HG02759 (cell line): ENCODE measurements around the gene ZGPAT.
A peak's percentile ranks its signal among the peaks of the same experiment; 100 is the strongest.
"Not testable (repeated sequence)": the region's sequence is repeated elsewhere in the genome, so short reads cannot be mapped to it uniquely, and the experiment has no call there.

ENCODE experiments used
- ATAC-seq: cut with Tn5 transposase; IDR thresholded peaks from one replicate; pipeline ENCODE4 v1.9.1; 2021; ENCODE audit warnings: mild to moderate bottlenecking, moderate library complexity; ENCODE audit not compliant: unreplicated experiment

Gene ZGPAT, protein sequence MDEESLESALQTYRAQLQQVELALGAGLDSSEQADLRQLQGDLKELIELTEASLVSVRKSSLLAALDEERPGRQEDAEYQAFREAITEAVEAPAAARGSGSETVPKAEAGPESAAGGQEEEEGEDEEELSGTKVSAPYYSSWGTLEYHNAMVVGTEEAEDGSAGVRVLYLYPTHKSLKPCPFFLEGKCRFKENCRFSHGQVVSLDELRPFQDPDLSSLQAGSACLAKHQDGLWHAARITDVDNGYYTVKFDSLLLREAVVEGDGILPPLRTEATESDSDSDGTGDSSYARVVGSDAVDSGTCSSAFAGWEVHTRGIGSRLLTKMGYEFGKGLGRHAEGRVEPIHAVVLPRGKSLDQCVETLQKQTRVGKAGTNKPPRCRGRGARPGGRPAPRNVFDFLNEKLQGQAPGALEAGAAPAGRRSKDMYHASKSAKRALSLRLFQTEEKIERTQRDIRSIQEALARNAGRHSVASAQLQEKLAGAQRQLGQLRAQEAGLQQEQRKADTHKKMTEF

DNA sequence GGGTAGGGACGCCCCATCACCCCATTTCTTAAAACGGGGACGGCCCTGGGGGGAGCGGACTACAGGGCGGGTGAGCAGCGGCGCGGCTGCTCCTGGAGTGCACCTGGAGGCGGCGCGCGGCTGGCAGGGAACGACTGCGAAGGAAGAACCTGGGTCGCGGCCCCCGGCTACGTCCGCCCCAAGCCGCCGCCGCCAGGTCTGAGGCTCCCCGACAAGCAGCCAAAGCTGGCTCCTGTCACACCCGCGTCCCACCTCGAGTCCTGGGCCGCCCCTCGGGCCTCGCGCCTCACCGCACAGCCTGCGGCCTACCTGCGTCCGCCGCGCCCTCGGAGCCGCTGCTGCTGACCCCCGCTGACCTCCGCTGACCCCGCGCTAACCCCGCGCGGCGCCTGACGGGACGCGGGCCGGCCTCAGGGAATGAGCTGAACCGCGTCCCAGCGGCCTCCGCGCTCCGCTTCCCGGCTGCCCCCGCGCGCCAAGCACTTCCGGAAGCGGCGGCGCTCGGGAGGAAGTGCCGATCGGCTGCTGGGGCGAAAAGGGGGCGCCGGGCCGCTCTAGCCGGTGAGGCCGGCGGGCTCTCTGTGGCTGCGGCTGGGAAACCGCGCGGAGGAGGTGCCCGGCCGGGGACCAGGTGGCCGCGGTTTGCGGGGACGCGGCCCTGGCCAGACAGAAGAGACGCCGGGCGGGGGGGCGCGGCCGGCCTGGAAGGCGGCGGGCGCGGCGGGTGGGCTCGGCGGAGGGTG lies at the start of gene ZGPAT, which contains the start of gene ARFRP1:
ZGPAT (plus strand) TSS at position 482 of the 743 bp plus-strand sequence. CDS start 542 bp downstream, outside the sequence.
ARFRP1 (minus strand) TSS at position 419 of the 743 bp plus-strand sequence. CDS start 885 bp downstream, outside the sequence.
- peak; percentile 76 for ATAC-seq

DNA sequence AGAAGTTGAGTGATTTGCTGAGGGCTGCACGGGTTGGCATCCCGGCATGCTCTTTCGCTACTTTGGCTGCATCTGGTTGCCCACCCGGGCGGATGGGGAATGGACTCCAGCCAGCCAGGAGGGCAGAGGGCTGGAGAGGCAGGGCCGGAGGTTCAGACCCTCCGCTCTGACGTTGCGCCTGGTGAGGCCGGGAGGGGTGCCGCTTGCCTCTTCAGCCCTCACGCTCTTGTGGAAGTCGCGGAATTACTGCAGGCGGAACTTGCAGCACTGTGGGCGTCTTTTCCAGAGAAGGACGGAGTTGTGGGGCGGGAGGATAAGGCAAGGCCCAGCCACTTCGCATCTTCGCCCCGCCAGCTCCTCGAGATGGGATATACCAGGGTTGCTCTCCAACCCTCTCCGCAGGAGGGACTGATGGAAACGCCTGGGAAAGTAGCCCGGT lies 49.1 kb upstream of the ZGPAT start:
- ATAC-seq: peak; percentile 29

DNA sequence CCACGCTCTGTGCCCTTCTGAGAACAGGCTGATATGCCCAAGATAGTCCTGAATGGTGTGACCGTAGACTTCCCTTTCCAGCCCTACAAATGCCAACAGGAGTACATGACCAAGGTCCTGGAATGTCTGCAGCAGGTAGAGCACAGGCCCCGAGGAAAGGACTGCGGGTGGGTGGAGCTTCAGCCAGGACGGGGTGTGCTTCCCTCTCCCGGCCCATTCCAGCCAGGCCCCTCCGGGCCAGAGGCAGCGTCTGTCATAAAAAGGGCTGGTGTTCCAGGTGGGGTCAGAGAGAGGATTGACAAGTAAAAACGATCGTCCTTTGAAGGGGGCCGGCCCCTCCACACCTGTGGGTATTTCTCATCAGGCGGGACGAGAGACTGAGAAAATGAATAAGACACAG lies 48.5 kb upstream of the ZGPAT start:
- no peak for ATAC-seq

DNA sequence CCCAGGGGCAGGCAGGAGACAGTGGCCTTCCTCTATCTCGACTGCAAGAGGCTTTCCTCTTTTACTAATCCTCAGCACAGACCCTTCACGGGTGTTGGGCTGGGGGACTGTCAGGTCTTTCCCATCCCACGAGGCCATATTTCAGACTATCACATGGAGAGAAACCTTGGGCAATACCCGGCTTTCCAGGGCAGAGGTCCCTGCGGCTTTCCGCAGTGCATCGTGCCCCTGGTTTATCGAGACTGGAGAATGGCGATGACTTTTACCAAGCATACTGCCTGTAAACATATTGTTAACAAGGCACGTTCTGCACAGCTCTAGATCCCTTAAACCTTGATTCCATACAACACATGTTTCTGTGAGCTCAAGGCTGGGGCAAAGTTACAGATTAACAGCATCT lies 47.7 kb upstream of the ZGPAT start:
- not testable (repeated sequence) for ATAC-seq

DNA sequence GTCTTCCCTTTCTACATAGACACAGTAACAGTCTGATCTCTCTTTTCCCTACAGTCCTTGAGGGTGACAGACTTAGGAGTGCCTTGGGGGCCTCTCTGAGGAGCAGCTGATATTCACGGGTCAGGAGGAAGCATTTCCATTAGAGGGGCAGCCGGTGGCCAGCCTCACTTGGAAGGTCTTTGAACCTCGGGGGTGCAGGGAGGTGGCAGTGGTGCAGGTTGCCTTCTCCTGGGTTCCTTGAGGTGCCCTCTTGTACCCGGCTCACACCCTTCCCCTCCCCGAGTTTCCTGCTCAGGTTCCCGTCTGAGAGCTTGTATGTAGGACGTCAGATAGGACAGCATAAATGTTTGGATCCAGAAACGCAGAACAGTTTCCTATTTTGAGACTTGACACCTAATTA lies 47.2 kb upstream of the ZGPAT start:
- no peak for ATAC-seq

DNA sequence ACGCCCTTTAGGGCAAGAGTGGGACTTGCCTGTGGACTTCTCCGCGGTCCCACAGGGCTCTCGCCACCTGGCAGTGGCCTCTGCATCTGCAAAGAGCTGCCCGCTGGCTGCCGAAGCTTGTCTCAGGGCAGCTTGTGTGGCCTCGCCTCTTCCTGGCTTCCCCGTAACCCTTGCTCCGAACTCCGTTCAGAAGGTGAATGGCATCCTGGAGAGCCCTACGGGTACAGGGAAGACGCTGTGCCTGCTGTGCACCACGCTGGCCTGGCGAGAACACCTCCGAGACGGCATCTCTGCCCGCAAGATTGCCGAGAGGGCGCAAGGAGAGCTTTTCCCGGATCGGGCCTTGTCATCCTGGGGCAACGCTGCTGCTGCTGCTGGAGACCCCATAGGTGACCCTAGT lies 46.7 kb upstream of the ZGPAT start:
- no peak for ATAC-seq

DNA sequence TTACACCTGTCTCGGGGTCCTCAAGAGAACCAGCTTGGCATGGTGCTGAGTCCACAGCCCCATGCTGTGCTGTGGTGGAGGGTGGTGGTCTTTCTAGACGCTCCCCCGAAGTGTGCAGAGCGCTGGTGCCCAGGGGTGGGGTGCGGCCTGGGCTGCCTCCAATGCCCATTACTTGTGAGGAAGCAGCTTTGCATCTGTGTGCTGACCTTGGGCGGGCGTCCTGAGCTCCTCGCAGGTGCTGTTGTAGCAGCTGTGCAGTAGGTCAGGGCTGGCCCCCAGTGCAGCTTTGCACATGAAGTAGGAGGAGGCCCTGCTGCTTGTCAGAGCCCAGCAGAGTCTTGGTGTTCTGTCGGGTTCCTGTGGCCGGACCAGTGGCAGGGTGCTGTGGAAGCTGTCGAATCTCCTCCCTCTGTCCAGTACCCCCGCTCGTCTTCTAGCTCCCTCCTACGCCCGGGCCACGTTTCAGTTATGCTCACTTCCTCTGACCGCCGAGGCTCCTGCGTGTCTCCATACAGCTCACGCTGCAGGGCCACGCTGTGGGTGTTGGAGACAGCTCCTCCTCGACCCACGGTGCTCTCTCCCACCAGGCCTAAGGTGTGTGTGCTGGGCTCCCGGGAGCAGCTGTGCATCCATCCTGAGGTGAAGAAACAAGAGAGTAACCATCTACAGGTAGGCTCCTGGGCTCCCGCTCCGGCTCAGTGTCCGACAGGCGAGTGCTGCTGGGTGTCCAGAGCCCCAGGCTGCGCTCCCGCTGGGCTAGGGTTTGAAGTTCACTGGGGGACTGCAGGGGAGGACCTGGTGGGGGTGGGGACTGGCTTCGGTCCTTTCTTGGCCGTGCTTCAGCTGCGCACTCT lies 45.7 kb upstream of the ZGPAT start:
- ATAC-seq: no peak

DNA sequence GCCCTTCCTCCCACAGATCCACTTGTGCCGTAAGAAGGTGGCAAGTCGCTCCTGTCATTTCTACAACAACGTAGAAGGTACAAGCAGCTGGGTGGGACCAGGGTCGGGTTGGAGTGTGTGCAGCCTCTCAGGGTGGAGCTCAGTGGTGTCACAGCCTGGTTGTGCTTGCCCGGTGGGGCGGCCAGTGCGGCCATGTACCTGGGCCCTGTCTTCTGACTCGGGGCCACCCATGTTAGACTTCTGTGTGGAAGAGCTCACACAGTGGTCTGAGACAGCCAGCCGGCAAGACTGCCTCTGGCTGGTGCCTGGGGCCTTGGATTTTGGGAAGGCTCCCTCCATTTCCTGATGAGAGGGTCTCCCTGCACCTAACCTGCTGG lies 45.0 kb upstream of the ZGPAT start:
- ATAC-seq: no peak

DNA sequence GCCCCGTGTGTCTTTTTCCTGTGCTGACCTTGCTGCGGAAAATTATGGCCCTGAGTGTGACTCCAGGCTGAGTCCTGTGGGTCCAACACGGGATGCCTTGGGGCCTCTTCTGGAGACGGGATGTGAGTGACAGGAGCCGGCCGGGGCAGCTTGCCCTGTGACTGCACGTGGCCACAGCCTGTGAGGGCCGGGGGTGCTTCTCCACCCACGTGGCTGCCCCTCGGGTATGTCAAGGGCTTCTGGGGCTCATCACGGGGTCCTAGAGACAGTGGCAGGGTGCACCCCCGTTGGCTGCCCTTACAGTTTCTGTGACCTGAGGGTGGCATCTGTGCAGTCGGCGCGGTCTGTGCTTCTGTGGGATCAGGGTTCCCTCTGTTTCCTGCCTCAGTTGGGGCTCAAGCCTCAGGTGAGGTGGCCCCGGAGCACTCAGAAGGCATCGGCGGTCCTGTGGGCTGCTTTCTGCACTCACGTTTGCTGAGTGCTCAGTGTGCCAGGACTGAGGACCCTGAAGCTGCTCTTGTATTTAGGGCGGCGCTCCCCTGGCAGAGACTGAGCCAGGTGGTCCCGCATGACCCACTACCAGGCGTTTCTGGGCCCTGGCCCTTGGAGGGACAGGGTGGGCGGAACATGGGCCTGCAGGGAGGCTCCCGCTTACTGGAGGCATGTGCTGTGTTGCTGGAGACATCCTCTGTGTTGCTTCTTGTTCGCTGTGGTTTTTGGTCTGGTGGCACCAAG lies 44.3 kb upstream of the ZGPAT start:
- no peak for ATAC-seq

DNA sequence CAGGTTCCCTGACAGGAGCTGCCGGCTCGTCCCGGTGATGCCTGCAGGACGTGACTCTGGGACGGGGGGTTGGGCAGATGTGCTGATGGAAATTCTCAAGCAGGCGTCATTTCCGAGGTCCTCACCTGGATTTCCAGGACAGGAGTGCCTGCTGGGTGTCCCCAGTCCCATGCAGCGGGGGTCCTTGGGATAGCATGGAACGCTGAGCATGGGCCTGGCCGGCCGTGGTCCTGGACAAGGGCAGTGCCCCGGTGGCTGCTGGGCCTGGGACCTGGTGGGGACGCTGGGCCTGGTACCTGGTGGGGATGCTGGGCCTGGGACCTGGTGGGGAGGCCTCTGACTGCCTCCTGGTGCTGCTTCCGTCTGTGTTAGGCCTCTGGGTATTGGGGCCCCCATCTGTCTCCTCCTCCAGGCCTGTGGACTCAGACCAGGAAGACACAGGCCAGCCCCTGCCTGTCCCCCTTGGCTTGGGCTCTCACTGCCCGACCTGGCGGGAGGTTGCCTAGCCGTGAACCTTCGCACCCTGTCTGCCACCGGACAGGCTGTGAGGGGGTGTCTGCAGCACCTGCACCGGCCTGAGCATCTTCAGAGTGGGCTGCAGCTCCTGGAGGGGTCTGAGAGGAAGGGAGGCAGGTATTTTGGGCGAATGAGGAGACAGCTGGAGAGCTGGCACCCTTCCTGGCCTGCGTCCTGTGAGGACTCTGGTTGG lies 43.5 kb upstream of the ZGPAT start:
- ATAC-seq: no peak

DNA sequence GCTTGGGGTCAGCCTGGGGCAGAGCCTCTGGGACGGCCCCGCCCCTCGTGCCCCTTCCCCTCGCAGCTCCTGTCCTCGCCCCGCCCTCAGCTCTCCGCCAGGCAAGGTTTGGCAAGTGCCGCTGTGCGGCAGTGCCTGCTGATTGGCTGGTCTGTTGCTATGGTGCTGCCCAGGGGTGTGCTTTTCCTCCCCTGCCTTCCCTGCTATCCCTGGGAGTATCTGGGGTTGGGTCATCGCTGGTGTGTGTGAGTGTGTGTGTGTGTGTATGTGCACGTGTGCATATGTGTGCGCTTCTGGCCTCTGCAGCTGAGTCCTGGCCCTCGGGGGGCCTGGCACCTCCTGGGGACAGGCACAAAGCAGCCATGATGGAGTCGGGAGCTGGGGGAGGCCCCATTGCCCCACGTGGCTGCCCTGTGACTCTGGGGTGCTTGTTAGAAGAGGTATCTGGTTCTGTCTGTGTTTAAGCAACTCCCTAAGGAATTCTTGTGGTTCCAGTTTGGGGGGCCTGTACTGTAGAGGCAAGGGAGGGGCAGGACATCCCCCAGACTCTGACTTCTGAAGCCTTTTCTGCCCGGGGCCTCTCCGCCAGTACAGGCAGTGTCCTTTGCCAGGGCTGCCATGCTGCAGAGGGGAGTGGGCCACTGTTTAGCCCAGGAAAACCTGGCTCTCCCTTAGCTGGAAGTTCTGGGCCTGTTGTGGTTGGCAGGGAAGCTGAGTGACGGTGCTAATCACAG lies 42.8 kb upstream of the ZGPAT start:
- ATAC-seq: no peak

DNA sequence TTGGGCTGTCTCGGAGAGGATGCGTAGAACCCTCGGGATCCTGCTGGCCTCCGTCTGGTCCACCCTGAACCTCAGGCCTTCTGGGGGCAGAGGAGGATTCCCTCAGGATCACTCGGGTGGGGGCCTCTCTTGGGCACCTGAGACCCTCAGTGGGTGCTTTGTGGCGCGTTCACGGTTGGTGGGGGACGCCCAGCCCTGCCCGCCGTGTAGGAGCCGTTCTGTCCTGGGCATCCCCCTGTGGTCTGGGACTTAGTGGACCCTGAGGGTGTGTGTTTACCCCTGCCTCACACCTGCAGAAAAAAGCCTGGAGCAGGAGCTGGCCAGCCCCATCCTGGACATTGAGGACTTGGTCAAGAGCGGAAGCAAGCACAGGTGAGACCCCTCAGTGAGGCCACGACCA lies 42.1 kb upstream of the ZGPAT start:
- no peak for ATAC-seq

DNA sequence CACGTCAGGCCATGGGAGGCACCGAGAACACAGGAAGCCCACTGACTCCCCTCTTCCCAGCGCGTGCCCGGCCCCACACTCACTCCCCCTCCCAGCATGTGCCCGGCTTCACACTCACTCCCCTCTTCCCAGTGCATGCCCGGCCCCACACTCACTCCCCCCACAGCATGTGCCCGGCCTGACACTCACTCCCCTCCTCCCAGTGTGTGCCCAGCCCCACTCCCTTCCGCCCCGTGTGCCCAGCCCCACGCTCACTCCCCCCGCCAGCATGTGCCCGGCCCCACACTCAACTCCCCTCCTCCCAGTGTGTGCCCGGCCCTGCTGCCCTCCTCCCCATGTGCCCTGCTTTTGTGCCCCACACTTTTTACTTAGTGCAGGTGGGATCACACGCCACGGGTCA lies 40.0 kb upstream of the ZGPAT start:
- no peak for ATAC-seq

DNA sequence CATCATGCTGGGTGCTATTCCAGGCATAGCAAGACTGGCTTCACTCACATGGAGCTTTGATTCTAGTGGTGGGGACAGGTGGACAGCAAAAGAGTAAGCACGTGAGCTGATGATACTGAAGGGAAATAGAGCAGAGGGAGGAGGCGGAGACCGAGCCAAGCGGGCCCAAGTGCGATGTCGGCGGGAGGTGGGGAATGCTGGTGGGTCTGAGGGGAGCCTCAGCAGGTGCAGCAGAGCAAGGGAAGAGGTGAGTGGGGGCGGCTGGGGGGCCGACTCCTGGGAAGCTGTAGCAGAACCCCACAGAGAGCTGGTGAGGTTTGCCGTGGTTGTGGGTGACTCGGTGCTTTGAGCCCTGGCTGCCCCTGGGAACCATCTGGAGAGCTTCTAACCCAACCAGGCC lies 39.5 kb upstream of the ZGPAT start:
- ATAC-seq: no peak

DNA sequence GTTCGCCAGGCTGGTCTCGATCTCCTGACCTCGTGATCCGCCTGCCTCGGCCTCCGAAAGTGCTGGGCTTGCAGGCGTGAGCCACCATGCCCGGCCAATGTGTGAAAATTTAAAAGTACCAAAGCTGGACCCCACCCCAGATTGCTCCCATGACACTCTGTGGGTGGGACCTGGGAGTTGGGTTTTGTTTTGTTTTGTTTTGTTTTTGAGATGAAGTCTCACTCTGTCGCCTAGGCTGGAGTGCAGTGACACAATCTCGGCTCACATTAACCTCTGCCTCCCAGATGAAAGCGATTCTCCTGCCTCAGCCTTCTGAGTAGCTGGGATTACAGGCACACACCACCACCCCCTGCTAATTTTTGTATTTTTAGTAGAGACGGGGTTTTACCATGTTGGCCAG lies 36.1 kb upstream of the ZGPAT start:
- not testable (repeated sequence) for ATAC-seq

DNA sequence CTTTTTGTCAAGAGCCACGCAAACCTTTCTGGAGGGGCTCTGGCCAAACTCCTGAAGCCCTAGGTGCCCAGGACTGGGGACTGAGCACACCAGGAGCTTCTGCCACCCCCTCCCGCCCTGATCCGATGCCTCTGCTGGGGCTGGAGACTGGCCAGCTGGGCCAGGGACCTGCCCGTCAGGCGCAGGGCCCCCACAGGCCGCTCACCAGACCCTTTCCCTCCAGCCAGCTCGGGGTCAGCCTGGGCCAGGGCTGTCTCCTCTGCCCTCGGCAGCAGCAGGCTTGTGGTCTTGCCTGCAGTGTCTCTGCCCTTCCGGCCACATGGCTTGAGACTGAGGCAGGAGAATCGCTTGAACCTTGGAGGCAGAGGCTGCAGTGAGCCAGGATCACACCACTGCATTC lies 35.2 kb upstream of the ZGPAT start:
- ATAC-seq: no peak

DNA sequence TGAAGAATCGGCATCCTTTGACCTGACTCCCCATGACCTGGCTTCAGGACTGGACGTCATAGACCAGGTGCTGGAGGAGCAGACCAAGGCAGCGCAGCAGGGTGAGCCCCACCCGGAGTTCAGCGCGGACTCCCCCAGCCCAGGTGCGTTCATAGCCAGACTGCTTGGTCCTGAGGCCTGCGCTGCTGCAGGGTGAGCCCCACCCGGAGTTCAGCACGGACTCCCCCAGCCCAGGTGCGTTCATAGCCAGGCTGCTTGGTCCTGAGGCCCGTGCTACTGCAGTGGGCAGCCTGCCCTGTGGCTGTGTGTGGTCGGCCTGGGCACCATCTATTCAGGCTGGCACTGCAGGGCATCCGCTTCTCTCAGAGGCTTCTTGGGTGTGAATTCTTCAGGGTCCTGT lies 33.9 kb upstream of the ZGPAT start:
- no peak for ATAC-seq

DNA sequence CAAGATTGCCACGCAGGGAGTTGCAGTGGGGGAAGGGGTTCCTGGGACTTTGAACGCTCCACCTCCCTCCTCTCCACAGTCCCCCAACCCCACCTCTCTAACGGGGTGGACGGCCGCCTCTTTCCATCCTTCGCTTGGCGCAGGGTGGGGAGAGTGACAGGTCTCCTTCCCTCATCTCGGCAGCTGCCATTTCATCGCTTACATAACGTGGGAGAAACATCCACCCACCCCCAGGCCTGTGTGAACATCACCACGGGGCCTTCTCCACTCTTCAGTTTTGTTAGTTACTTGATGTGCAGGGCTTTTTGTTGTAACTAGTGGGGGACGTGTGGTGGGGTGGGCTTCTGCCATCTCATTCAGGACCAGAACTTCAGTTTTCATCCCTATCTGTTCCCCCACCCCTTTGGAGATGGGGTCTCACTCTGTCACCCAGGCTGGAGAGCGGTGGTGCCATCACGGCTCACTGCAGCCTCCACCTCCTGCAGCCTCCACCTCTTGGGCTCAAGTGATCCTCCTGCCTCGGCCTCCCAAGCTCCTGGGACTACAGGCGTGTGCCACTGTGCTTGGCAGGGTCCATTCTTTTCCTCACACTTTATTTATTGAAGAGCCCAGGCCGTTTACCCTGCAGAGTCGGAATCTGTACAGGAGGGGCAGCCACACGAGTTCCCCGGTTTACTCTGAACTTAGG lies 32.0 kb upstream of the ZGPAT start:
- no peak for ATAC-seq
